Activated CD8-positive, alpha-beta T cell treated with anti-CD3 and anti-CD28 coated beads, Interleukin-2, amount 10 ng/mL, durations not matched to agents 7 days and 5 days (primary cell): Measurements from ENCODE around the gene BCO2. TPM values are rescaled to one million over a fixed set of nuclear protein-coding genes. Genes with fewer than 3 reads are reported as not detected.
"Not testable (repeated sequence)": the region's sequence is repeated elsewhere in the genome, so short reads cannot be mapped to it uniquely, and the experiment has no call there.

Experiments used
- ATAC-seq: fragments of 150-1000 bp; cut with Tn5 transposase; one replicate; pipeline ENCODE4 v1.10.0; 2021; ENCODE audit warnings: moderate library complexity
- CTCF ChIA-PET: fragments of 350-600 bp; sonication (Branson Sonifier 250); formaldehyde crosslinking; loops from one replicate; lab custom pipeline; 2021; ENCODE audit warnings: antibody characterized with exemption; lab: Charles Lee
- POLR2A ChIA-PET: fragments of 350-600 bp; sonication (Branson Sonifier 250); formaldehyde crosslinking; loops from one replicate; lab custom pipeline; 2021; ENCODE audit warnings: antibody characterized with exemption; lab: Charles Lee
- DNase-seq: peaks from one replicate; pipeline ENCODE4 v3.0.0-alpha.2; 2020
- H3K27ac Mint-ChIP-seq: one replicate; pipeline ENCODE4 v1.8.0; 2021; ENCODE audit warnings: mild to moderate bottlenecking, mixed read lengths
- H3K27me3 Mint-ChIP-seq: one replicate; pipeline ENCODE4 v1.8.0; 2021; ENCODE audit warnings: low read depth, mixed read lengths
- H3K36me3 Mint-ChIP-seq: one replicate; pipeline ENCODE4 v1.8.0; 2021; ENCODE audit warnings: low read depth, mixed read lengths
- H3K4me1 Mint-ChIP-seq: one replicate; pipeline ENCODE4 v1.8.0; 2021; ENCODE audit warnings: low read depth, mixed read lengths
- H3K4me3 Mint-ChIP-seq: one replicate; pipeline ENCODE4 v1.8.0; 2021; ENCODE audit warnings: mild to moderate bottlenecking, mixed read lengths
- H3K9me3 Mint-ChIP-seq: one replicate; pipeline ENCODE4 v1.8.0; 2022; ENCODE audit warnings: mixed read lengths; ENCODE audit not compliant: insufficient read depth
- total RNA-seq, 2 experiments: library from RNA; stranded (reverse); gene quantifications; one replicate each; pipeline ENCODE4 v1.2.3, GENCODE V29; 2021

Gene BCO2
- total RNA-seq, 2 experiments from 2014 or later: 1.3 to 1.9 TPM

GRCh38 chr11:112196519-112197087 lies 21.3 kb downstream of the BCO2 start:
- POLR2A ChIA-PET: no interaction called here
- H3K27me3 Mint-ChIP-seq: peaks cover 11% of the 10 kb centered on the region
- CTCF ChIA-PET: interaction anchor here (0.8 to 1.9 kb wide), 2 partner anchors 13 to 23 kb away, joined by 3 to 5 read pairs; no protein-coding TSS in a partner anchor

DNA sequence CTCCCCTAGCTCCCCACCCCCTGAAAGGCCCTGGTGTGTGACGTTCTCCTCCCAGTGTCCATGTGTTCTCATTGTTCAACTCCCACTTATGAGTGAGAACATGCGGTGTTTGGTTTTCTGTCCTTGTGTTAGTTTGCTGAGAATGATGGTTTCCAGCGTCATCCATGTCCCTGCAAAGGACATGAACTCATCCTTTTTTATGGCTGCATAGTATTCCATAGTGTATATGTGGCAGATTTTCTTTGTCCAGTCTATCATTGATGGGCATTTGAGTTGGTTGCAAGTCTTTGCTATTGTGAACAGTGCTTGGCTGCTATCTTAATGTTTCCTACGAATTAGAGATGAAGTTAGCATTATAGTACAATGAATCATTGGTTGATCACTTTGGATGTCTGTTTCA lies 23.8 kb downstream of the BCO2 start:
- DNase-seq, H3K36me3 Mint-ChIP-seq, CTCF ChIA-PET, H3K27ac Mint-ChIP-seq, POLR2A ChIA-PET, H3K4me3 Mint-ChIP-seq, H3K9me3 Mint-ChIP-seq, ATAC-seq, H3K4me1 Mint-ChIP-seq: not testable (repeated sequence)
- peaks cover 11% of the 10 kb centered on the region for H3K27me3 Mint-ChIP-seq

More at GRCh38 chr11:112196519-112197087, 21.3 kb downstream of the BCO2 start:
- no peak overlapping the region for H3K4me3 Mint-ChIP-seq
- no peak overlapping the region for H3K27ac Mint-ChIP-seq
- DNase-seq: no peak
- no peaks in the 10 kb centered on the region for H3K36me3 Mint-ChIP-seq
- no peaks in the 10 kb centered on the region for H3K4me1 Mint-ChIP-seq
- H3K9me3 Mint-ChIP-seq: no peaks in the 10 kb centered on the region
- no peak for ATAC-seq

GRCh38 chr11:112200252-112200651 lies 24.9 kb downstream of the BCO2 start:
- no peaks in the 10 kb centered on the region for H3K4me1 Mint-ChIP-seq
- no peak for DNase-seq
- ATAC-seq: no peak
- no peak overlapping the region for H3K27ac Mint-ChIP-seq
- peaks cover 11% of the 10 kb centered on the region for H3K27me3 Mint-ChIP-seq
- H3K9me3 Mint-ChIP-seq: no peaks in the 10 kb centered on the region
- POLR2A ChIA-PET: no interaction called here
- CTCF ChIA-PET: interaction anchor here (1.4 kb wide), 1 partner anchor 80 kb away, joined by 6 read pairs; no protein-coding TSS in a partner anchor
- H3K36me3 Mint-ChIP-seq: no peaks in the 10 kb centered on the region
- no peak overlapping the region for H3K4me3 Mint-ChIP-seq

GRCh38 chr11:112206071-112206470 lies 30.8 kb downstream of the BCO2 start:
- DNase-seq (no peak), ATAC-seq (no peak)
- ChIA-PET CTCF (interaction anchor here (0.9 kb wide), 1 partner anchor 13 kb away, joined by 4 read pairs; no protein-coding TSS in a partner anchor), POLR2A (no interaction called here)
- no peak overlapping the region for H3K4me3 Mint-ChIP-seq
- H3K27me3 Mint-ChIP-seq: peaks cover 4% of the 10 kb centered on the region
- no peaks in the 10 kb centered on the region for H3K9me3 Mint-ChIP-seq
- H3K27ac Mint-ChIP-seq: no peak overlapping the region
- no peaks in the 10 kb centered on the region for H3K4me1 Mint-ChIP-seq
- H3K36me3 Mint-ChIP-seq: no peaks in the 10 kb centered on the region

- ChIA-PET POLR2A (no interaction called here), CTCF (no interaction called here)
Observed at GRCh38 chr11:112210890-112211289, 35.6 kb downstream of the BCO2 start.

GRCh38 chr11:112211536-112211935 lies 36.2 kb downstream of the BCO2 start:
- no peaks in the 10 kb centered on the region for H3K9me3 Mint-ChIP-seq
- H3K4me3 Mint-ChIP-seq: no peak overlapping the region
- H3K27ac Mint-ChIP-seq: no peak overlapping the region
- DNase-seq (no peak), ATAC-seq (no peak)
- H3K27me3 Mint-ChIP-seq: peaks cover 4% of the 10 kb centered on the region
- no peaks in the 10 kb centered on the region for H3K36me3 Mint-ChIP-seq
- POLR2A ChIA-PET: no interaction called here
- CTCF ChIA-PET: interaction anchor here (1.6 kb wide), 1 partner anchor 69 kb away, joined by 8 read pairs; no protein-coding TSS in a partner anchor
- no peaks in the 10 kb centered on the region for H3K4me1 Mint-ChIP-seq

More at GRCh38 chr11:112210890-112211289, 35.6 kb downstream of the BCO2 start:
- H3K9me3 Mint-ChIP-seq: no peaks in the 10 kb centered on the region
- no peak overlapping the region for H3K27ac Mint-ChIP-seq
- H3K4me3 Mint-ChIP-seq: no peak overlapping the region
- ATAC-seq (no peak), DNase-seq (no peak)
- peaks cover 4% of the 10 kb centered on the region for H3K27me3 Mint-ChIP-seq
- no peaks in the 10 kb centered on the region for H3K4me1 Mint-ChIP-seq
- no peaks in the 10 kb centered on the region for H3K36me3 Mint-ChIP-seq

- Mint-ChIP-seq H3K27ac (no peak overlapping the region), H3K9me3 (no peaks in the 10 kb centered on the region), H3K4me3 (no peak overlapping the region), H3K4me1 (no peaks in the 10 kb centered on the region), H3K27me3 (peaks cover 4% of the 10 kb centered on the region), H3K36me3 (no peaks in the 10 kb centered on the region)
- ChIA-PET CTCF (interaction anchor here (1.6 kb wide), 1 partner anchor 68 kb away, joined by 8 read pairs; no protein-coding TSS in a partner anchor), POLR2A (no interaction called here)
- ATAC-seq (no peak), DNase-seq (no peak)
Observed at GRCh38 chr11:112212290-112212689, 37.0 kb downstream of the BCO2 start.

DNA sequence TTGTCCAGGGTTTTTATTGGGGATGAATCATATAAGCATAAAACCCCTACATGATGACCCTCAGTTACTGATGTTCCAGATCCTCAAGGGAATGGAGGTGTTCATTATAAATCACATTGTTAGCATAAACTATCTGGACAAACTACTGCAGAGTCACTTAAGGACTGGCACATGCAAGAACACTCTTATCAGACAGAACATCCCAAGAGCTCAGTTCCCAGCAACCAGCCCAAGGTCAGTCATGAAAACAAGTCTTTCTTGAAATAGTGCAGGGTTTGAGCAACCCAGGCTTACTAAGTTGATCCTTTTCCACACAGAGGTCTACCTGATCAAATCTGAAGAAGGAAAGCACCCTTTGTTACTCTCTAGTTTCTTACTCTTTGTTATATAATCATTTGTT lies 37.4 kb downstream of the BCO2 start:
- no peak for DNase-seq
- H3K9me3 Mint-ChIP-seq: no peaks in the 10 kb centered on the region
- H3K36me3 Mint-ChIP-seq: no peaks in the 10 kb centered on the region
- no peak overlapping the region for H3K27ac Mint-ChIP-seq
- no peak for ATAC-seq
- ChIA-PET CTCF (interaction anchor here (1.6 kb wide), 1 partner anchor 68 kb away, joined by 8 read pairs; no protein-coding TSS in a partner anchor), POLR2A (no interaction called here)
- peaks cover 4% of the 10 kb centered on the region for H3K27me3 Mint-ChIP-seq
- H3K4me3 Mint-ChIP-seq: no peak overlapping the region
- no peaks in the 10 kb centered on the region for H3K4me1 Mint-ChIP-seq

GRCh38 chr11:112213753-112214152 lies 38.4 kb downstream of the BCO2 start:
- H3K27me3 Mint-ChIP-seq: peaks cover 4% of the 10 kb centered on the region
- CTCF ChIA-PET: interaction anchor here (5.1 kb wide), 1 partner anchor 67 kb away, joined by 52 read pairs; no protein-coding TSS in a partner anchor
- H3K27ac Mint-ChIP-seq: no peak overlapping the region
- POLR2A ChIA-PET: no interaction called here
- no peaks in the 10 kb centered on the region for H3K36me3 Mint-ChIP-seq
- no peak overlapping the region for H3K4me3 Mint-ChIP-seq
- H3K4me1 Mint-ChIP-seq: no peaks in the 10 kb centered on the region
- ATAC-seq: no peak
- no peak for DNase-seq
- H3K9me3 Mint-ChIP-seq: no peaks in the 10 kb centered on the region

- DNase-seq (no peak), ATAC-seq (no peak)
- Mint-ChIP-seq H3K27ac (no peak overlapping the region), H3K4me1 (peaks cover 3% of the 10 kb centered on the region), H3K36me3 (no peaks in the 10 kb centered on the region), H3K9me3 (no peaks in the 10 kb centered on the region), H3K27me3 (no peaks in the 10 kb centered on the region), H3K4me3 (no peak overlapping the region)
- CTCF ChIA-PET: interaction anchor here (1.3 to 5.1 kb wide), 2 partner anchors 26 to 65 kb away, joined by 3 to 52 read pairs; no protein-coding TSS in a partner anchor
- POLR2A ChIA-PET: interaction anchor here (1.3 kb wide), 1 partner anchor 127 kb away, joined by 3 read pairs; no protein-coding TSS in a partner anchor
Observed at GRCh38 chr11:112215621-112216020, 40.3 kb downstream of the BCO2 start.

DNA sequence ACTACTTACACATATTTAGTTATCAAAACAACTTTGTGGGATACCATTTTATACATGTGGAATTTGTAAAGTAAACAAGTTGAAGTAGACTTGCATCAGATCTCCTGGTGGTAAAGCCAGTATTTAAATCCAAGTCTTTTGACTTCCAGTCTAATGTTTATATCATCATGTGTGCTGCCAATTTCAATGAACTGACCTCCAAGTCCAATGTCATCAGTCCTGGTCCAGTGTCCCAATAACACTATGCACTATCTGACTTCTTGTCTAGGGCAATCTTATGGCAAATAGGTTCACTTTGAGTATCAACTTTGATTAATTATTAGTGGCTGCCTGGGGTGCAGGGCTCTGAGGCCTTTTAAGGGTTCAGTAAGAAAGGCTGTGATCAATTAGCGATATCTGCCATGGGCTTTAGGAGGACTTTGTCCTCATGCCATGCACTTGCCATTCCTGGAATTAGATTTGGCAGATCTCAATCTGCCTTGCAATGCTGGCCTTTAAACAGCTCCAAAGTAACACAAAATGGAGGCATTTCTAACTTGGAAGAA lies 41.3 kb downstream of the BCO2 start:
- H3K9me3 Mint-ChIP-seq: no peaks in the 10 kb centered on the region
- no peak for ATAC-seq
- H3K27me3 Mint-ChIP-seq: no peaks in the 10 kb centered on the region
- H3K36me3 Mint-ChIP-seq: no peaks in the 10 kb centered on the region
- H3K4me1 Mint-ChIP-seq: peaks cover 3% of the 10 kb centered on the region
- ChIA-PET POLR2A (no interaction called here), CTCF (interaction anchor here (5.1 kb wide), 1 partner anchor 64 kb away, joined by 52 read pairs; no protein-coding TSS in a partner anchor)
- H3K4me3 Mint-ChIP-seq: no peak overlapping the region
- no peak overlapping the region for H3K27ac Mint-ChIP-seq
- no peak for DNase-seq
